ENCODE data around the gene AP2B1.

DNA sequence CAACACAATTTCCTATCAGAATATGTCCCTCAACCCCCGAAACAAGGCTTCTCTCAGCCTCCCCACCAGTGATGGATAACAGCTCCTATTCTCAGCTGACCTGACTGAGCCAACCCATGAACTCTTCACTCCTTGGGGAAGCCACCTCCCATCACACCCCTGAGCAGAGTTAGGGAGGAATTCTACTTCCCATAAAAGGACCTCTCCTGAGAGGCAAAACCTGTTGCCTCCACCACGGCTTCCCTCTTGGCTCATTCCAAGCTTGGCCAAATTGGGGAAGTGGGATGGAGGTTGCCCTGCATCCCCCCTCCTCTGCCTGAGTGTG, 138.6 kb downstream of the AP2B1 start:
- TF ChIP-seq, protein P1, sequence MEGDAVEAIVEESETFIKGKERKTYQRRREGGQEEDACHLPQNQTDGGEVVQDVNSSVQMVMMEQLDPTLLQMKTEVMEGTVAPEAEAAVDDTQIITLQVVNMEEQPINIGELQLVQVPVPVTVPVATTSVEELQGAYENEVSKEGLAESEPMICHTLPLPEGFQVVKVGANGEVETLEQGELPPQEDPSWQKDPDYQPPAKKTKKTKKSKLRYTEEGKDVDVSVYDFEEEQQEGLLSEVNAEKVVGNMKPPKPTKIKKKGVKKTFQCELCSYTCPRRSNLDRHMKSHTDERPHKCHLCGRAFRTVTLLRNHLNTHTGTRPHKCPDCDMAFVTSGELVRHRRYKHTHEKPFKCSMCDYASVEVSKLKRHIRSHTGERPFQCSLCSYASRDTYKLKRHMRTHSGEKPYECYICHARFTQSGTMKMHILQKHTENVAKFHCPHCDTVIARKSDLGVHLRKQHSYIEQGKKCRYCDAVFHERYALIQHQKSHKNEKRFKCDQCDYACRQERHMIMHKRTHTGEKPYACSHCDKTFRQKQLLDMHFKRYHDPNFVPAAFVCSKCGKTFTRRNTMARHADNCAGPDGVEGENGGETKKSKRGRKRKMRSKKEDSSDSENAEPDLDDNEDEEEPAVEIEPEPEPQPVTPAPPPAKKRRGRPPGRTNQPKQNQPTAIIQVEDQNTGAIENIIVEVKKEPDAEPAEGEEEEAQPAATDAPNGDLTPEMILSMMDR (IDR thresholded peaks at IDR 0.05), result no peak
- no peak for TF ChIP-seq POLR2A (IDR thresholded peaks at IDR 0.05)

Data from esophagus squamous epithelium (tissue), 4 donors.